ENCODE data around the gene GLRB. TPM values are rescaled to one million over a fixed set of nuclear protein-coding genes. Genes with fewer than 3 reads are reported as not detected.

Gene GLRB
- total RNA-seq, 1 experiment from 2014 or later, result 5.1 TPM

DNA sequence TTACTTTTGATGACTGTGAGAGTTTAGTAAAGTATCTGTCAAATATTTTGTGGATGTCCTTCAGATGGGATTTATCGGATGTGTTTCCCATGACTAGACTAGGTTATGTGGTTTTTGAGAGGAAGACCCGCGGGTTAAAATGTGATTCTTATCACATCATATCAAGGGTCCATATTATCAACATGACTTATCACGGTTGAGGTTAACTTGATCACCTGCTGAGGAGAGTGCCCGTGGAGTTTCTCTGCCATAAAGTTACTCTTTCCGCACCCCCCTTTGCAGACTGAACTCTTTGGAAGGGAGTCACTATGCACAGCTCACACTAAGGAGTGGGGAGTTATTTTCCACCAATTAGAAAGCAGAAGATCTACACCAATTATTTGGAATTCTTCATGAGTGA is 38.7 kb downstream of the GLRB start:
- ChIA-PET CTCF (no interaction called here), POLR2A (ENCODE audit: low non-redundant PET) (no interaction called here)
- Histone ChIP-seq H3K27ac (ENCODE audit: low read depth, low read length, poor library complexity, severe bottlenecking) (no peak overlapping the region), H3K36me3 (ENCODE audit: insufficient read depth, low read length, poor library complexity, severe bottlenecking) (no peaks in the 10 kb centered on the region), H3K9me3 (ENCODE audit: low read depth, low read length, poor library complexity, severe bottlenecking) (no peaks in the 10 kb centered on the region), H3K4me1 (ENCODE audit: insufficient read depth, low read length, poor library complexity, severe bottlenecking) (peaks cover 13% of the 10 kb centered on the region), H3K4me3 (ENCODE audit: low read depth, low read length, poor library complexity, severe bottlenecking) (no peak overlapping the region), H3K27me3 (replicated peaks; ENCODE audit: insufficient read depth, low read depth, low read length, poor library complexity) (no peaks in the 10 kb centered on the region)
- TF ChIP-seq CTCF (conservative IDR thresholded peaks at IDR 0.05; ENCODE audit: low read depth, low read length) (no peak), EZH2 (IDR thresholded peaks at IDR 0.05; ENCODE audit: borderline replicate concordance, low read depth, low read length, poor library complexity, severe bottlenecking) (no peak)
- intact Hi-C loops (cut with micrococcal nuclease; ENCODE audit: unreplicated experiment), result no loop called here
- BruUV-seq (replicated peaks), result no TSS peak
- DNase-seq (ENCODE audit: low spot score), result no peak

DNA sequence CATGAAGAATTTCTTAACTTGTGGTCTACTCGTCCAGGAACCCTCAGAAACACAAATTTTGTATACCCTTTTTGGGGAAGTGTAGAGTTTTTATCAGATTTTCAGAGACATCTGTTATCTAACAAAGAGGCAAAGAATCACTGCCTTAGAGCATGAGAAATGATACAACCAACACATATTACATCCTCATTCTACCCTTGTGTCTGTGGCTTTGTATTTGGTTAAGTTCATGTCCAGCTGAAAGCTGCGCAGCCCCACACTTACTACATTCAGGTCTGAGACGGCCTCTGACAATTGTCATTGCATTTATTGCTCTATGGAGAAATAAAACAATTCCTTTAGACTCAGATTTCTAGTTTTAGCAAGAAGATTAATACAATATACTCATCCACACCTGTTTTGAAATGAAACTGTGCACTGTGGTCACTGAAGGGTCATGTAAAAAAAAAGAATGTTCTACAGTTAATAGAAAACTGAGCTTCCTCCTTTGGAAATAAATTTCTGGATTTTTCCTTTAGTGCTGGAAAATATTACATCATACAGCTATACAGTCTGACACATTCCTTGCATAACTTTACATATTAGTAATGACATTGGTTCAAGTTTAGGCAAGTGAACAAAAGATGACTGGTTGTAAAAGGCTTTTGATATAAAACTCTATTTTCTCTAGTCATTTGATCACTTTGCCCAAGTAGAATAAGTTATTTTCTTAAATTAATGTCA is 39.8 kb downstream of the GLRB start:
- Histone ChIP-seq H3K4me3 (ENCODE audit: low read depth, low read length, poor library complexity, severe bottlenecking) (no peak overlapping the region), H3K9me3 (ENCODE audit: low read depth, low read length, poor library complexity, severe bottlenecking) (no peaks in the 10 kb centered on the region), H3K27me3 (replicated peaks; ENCODE audit: insufficient read depth, low read depth, low read length, poor library complexity) (no peaks in the 10 kb centered on the region), H3K4me1 (ENCODE audit: insufficient read depth, low read length, poor library complexity, severe bottlenecking) (peaks cover 13% of the 10 kb centered on the region), H3K36me3 (ENCODE audit: insufficient read depth, low read length, poor library complexity, severe bottlenecking) (no peaks in the 10 kb centered on the region), H3K27ac (ENCODE audit: low read depth, low read length, poor library complexity, severe bottlenecking) (peak overlapping the region; percentile 70)
- peak; percentile 59 for DNase-seq (ENCODE audit: low spot score)
- TF ChIP-seq CTCF (conservative IDR thresholded peaks at IDR 0.05; ENCODE audit: low read depth, low read length) (no peak), EZH2 (IDR thresholded peaks at IDR 0.05; ENCODE audit: borderline replicate concordance, low read depth, low read length, poor library complexity, severe bottlenecking) (no peak)
- intact Hi-C loops (cut with micrococcal nuclease; ENCODE audit: unreplicated experiment), result no loop called here
- BruUV-seq (replicated peaks), result no TSS peak
- CTCF ChIA-PET, result no interaction called here
- POLR2A ChIA-PET (ENCODE audit: low non-redundant PET), result interaction anchor here (0.6 kb wide), 1 partner anchor 615 kb away, joined by 6 read pairs; no protein-coding TSS in a partner anchor

DNA sequence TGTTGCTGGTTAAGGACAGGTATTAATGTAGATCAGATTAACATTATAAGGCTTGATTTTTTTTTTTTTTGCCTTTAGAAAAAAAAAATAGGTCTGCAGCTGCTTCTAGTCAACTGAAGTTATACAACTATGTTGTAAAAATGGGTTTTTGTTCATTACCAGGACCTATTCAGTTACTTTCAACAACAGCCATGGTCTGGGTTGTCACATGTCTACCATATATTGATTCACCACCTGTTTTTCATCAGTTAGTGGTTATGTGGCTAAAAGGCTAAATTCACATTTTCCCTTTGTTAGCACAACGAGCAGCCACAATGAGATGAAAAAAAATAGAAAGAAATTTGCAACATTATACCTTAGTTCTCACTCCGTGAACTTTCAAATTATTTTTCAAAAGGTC is 45.5 kb downstream of the GLRB start:
- Histone ChIP-seq H3K9me3 (ENCODE audit: low read depth, low read length, poor library complexity, severe bottlenecking) (no peaks in the 10 kb centered on the region), H3K4me3 (ENCODE audit: low read depth, low read length, poor library complexity, severe bottlenecking) (no peak overlapping the region), H3K27me3 (replicated peaks; ENCODE audit: insufficient read depth, low read depth, low read length, poor library complexity) (no peaks in the 10 kb centered on the region), H3K4me1 (ENCODE audit: insufficient read depth, low read length, poor library complexity, severe bottlenecking) (peaks cover under 1% of the 10 kb centered on the region), H3K27ac (ENCODE audit: low read depth, low read length, poor library complexity, severe bottlenecking) (no peak overlapping the region), H3K36me3 (ENCODE audit: insufficient read depth, low read length, poor library complexity, severe bottlenecking) (no peaks in the 10 kb centered on the region)
- no peak for TF ChIP-seq EZH2 (IDR thresholded peaks at IDR 0.05; ENCODE audit: borderline replicate concordance, low read depth, low read length, poor library complexity, severe bottlenecking)
- no peak for TF ChIP-seq CTCF (conservative IDR thresholded peaks at IDR 0.05; ENCODE audit: low read depth, low read length)
- no peak for DNase-seq (ENCODE audit: low spot score)
- BruUV-seq (replicated peaks), result no TSS peak
- POLR2A ChIA-PET (ENCODE audit: low non-redundant PET), result no interaction called here
- intact Hi-C loops (cut with micrococcal nuclease; ENCODE audit: unreplicated experiment), result loop anchor here (10.0 kb wide), 1 partner anchor 527 kb away; no protein-coding TSS in a partner anchor
- CTCF ChIA-PET, result no interaction called here

All from A673 (cell line).